Heart right ventricle (tissue), 16 donors: ENCODE data around the gene VPS52. TPM values are rescaled to one million over a fixed set of nuclear protein-coding genes. Genes with fewer than 3 reads are reported as not detected.

Experiments used
- ATAC-seq, 8 donors: fragments of 200-7000 bp; cut with Tn5 transposase; one replicate each; pipeline ENCODE4 v1.9.1; 2020; ENCODE audit warnings: mild to moderate bottlenecking in 8 of 8, moderate library complexity in 8 of 8, moderate number of reproducible peaks in 1 of 8
- DNase-seq, 2 donors: peaks; one replicate each; pipeline ENCODE4 v3.0.0-alpha.2; 2020
- H3K27ac ChIP-seq, 10 donors: fragments of 200-600 bp; sonication (generic) in 2 of 10; one replicate each; pipeline versions ENCODE4 v1.5.0 to v1.8.0; 2020 to 2022; ENCODE audit warnings: mild to moderate bottlenecking in 3 of 10
- H3K27me3 ChIP-seq, 7 donors: fragments of 200-600 bp; one replicate each; pipeline ENCODE4 v1.8.0; 2021 to 2022; ENCODE audit warnings: mild to moderate bottlenecking in 2 of 7
- H3K36me3 ChIP-seq, 9 donors: fragments of 200-600 bp; sonication (generic) in 1 of 9; one replicate each; pipeline versions ENCODE4 v1.5.0 to v1.8.0; 2020 to 2022; ENCODE audit warnings: mild to moderate bottlenecking in 2 of 9
- H3K4me1 ChIP-seq, 9 donors: fragments of 200-600 bp; sonication (generic) in 1 of 9; one replicate each; pipeline versions ENCODE4 v1.5.0 to v1.8.0; 2020 to 2022; ENCODE audit warnings: mild to moderate bottlenecking in 4 of 9
- H3K4me3 ChIP-seq, 10 donors: fragments of 200-600 bp; sonication (generic) in 2 of 10; one replicate each; pipeline versions ENCODE4 v1.5.0 to v1.8.0; 2020 to 2022; ENCODE audit warnings: mild to moderate bottlenecking in 7 of 10, moderate library complexity in 2 of 10
- H3K9me3 ChIP-seq, 11 donors: fragments of 200-600 bp in 10 of 11; sonication (generic) in 2 of 11; one replicate each; pipeline versions ENCODE4 v1.5.0 to v1.8.0; 2013 to 2022; ENCODE audit warnings: mild to moderate bottlenecking in 2 of 11, control low read depth in 1 of 11, moderate library complexity in 1 of 11
- CTCF ChIP-seq, 9 donors: fragments of 200-600 bp; sonication (generic) in 2 of 9; IDR thresholded peaks; one replicate each; pipeline versions ENCODE4 v1.5.0 to v1.8.0; 2021 to 2022; ENCODE audit warnings: antibody characterized with exemption in 9 of 9, mild to moderate bottlenecking in 5 of 9, moderate library complexity in 1 of 9
- WGBS, 2 donors: extraction: QIAGEN DNeasy Blood & Tissue Kit; methylation state at CpG; one replicate each; pipeline ENCODE4 v1.1.7; 2013; ENCODE audit warnings: inconsistent platforms in 1 of 2; 5-methylcytosine and 5-hydroxymethylcytosine counted together
- intact Hi-C, 10 donors: fragments of 100-400 bp; cut with DNase I; formaldehyde crosslinking; loops; one replicate each; pipeline versions ENCODE4 v1.11.1 to v1.14.2; 2022
- polyA plus RNA-seq, 2 donors: library from polyadenylated mRNA; stranded (reverse); fragments of 200-250 nt; gene quantifications; one replicate each; pipeline ENCODE4 v1.2.3, GENCODE V29; 2013
- total RNA-seq, 10 donors: library from RNA; stranded (reverse); fragmentation: NEBNext Ultra II Directional in 3 of 10; extraction: Animal tissue kit (Norgen Biotek cat#: 25700) in 3 of 10; gene quantifications; one replicate each; pipeline versions ENCODE4 v1.2.1 to v1.2.4, GENCODE V29; 2021 to 2023
- donor health status: Arrhythmogenic right ventricular cardiomyopathy.
- donor health status: ischemic (EF 13 %, LVEDD 7.1; RV severe dilation, severe dysfunction).
- donor health status: healthy with polysubstance abuse.
- donor health status: DM: no; HTN: yes; CAD: no.
- donor health status: DM: no; HTN: no; CAD: no.
- donor health status: ischemic (EF 25% LVEDD 6.9; RV normal size, moderate dysfunction).
- donor health status: ischemic (EF 25% LVEDD 5.7; RV mildly dilated, moderate dysfunction).
- donor health status: healthy.
- donor health status: DM: yes; HTN: yes; CAD: no.
- donor health status: Ischemic cardiomyopathy.
- donor health status: ischemic (EF 35%, LVEDD 5.7; RV mildly dilated, moderate dysfunction).
- donor health status: nonischemic (EF 11% LVEDD 7.7; RV severe dilation, severe dysfunction).
- donor health status: DM: yes; HTN: yes; CAD: no.
- donor health status: PGD.
- donor health status: ischemic (EF 29% LVEDD 5.4; RV normal size, mild dysfunction).
- donor health status: nonischemic (EF 23%, LVEDD 6.1; RV moderate dilation, normal function).

Gene VPS52
- total and polyA plus RNA-seq, 12 donors = 25.2 to 45.7 (median 35.9) TPM

GRCh38 chr6:33306356-33306755, 34.7 kb upstream of the VPS52 start:
- Histone ChIP-seq H3K27me3 (no peaks in the 10 kb centered on the region), H3K36me3 (peaks cover 0 to 100% (median 23%) of the 10 kb centered on the region in 9 donors), H3K4me3 (no peak overlapping the region), H3K9me3 (no peaks in the 10 kb centered on the region), H3K4me1 (peaks cover 0 to 41% (median 8%) of the 10 kb centered on the region in 9 donors), H3K27ac (no peak overlapping the region)
- no peak for ATAC-seq
- 87 to 89% methylated on average over 4 of the region's 4 CpGs for WGBS, 2 donors
- TF ChIP-seq CTCF (IDR thresholded peaks at IDR 0.05) = no peak
- intact Hi-C loops = no loop called here
- DNase-seq = no peak

- Histone ChIP-seq H3K4me3 (no peak overlapping the region), H3K36me3 (peaks cover 0 to 96% (median 16%) of the 10 kb centered on the region in 9 donors), H3K4me1 (peaks cover 3 to 44% (median 19%) of the 10 kb centered on the region in 9 donors), H3K9me3 (no peaks in the 10 kb centered on the region), H3K27me3 (no peaks in the 10 kb centered on the region), H3K27ac (no peak overlapping the region)
- WGBS, 2 donors = 77 to 85% methylated on average over 8 of the region's 8 CpGs
- no peak for DNase-seq
- TF ChIP-seq CTCF (IDR thresholded peaks at IDR 0.05) = no peak
- intact Hi-C loops = no loop called here
- ATAC-seq = no peak
Observed at GRCh38 chr6:33305052-33305451, 33.4 kb upstream of the VPS52 start.

- DNase-seq = no peak
- Histone ChIP-seq H3K4me3 (no peak overlapping the region), H3K27ac (no peak overlapping the region), H3K27me3 (no peaks in the 10 kb centered on the region), H3K36me3 (peaks cover 0 to 88% (median 16%) of the 10 kb centered on the region in 9 donors), H3K9me3 (no peaks in the 10 kb centered on the region), H3K4me1 (peaks cover 3 to 46% (median 22%) of the 10 kb centered on the region in 9 donors)
- no peak for ATAC-seq
- 88 to 89% methylated on average over 16 of the region's 16 CpGs for WGBS, 2 donors
- no peak for TF ChIP-seq CTCF (IDR thresholded peaks at IDR 0.05)
- intact Hi-C loops = no loop called here
Observed at GRCh38 chr6:33304216-33304615, 32.5 kb upstream of the VPS52 start.

GRCh38 chr6:33301877-33302276, 30.2 kb upstream of the VPS52 start:
- no peaks in the 10 kb centered on the region for H3K9me3 ChIP-seq
- WGBS, 2 donors = 92 to 94% methylated on average over 3 of the region's 3 CpGs
- H3K27me3 ChIP-seq = no peaks in the 10 kb centered on the region
- H3K36me3 ChIP-seq = peaks cover 0 to 67% (median 16%) of the 10 kb centered on the region in 9 donors
- DNase-seq (no peak), ATAC-seq (no peak)
- peaks cover 11 to 58% (median 36%) of the 10 kb centered on the region in 9 donors for H3K4me1 ChIP-seq
- intact Hi-C loops = no loop called here
- no peak overlapping the region for H3K4me3 ChIP-seq
- no peak for TF ChIP-seq CTCF (IDR thresholded peaks at IDR 0.05)
- no peak overlapping the region for H3K27ac ChIP-seq
